Astrocyte of the spinal cord (primary cell): ENCODE results near the gene GJC3.
"Not testable (repeated sequence)": the region's sequence is repeated elsewhere in the genome, so short reads cannot be mapped to it uniquely, and the experiment has no call there.

Source experiments
- DNase-seq: peaks from one replicate; pipeline ENCODE4 v3.0.0; 2011; ENCODE audit warnings: low read depth, low spot score
- H3K4me3 ChIP-seq: 2 replicates; pipeline ENCODE4 v1.5.1; 2011; ENCODE audit warnings: low read depth, mild to moderate bottlenecking, low read length, moderate library complexity
- in situ Hi-C: cut with HindIII; loops from 2 replicates; pipeline ENCODE4 v1.10.0; 2017; ENCODE audit warnings: low sequenced_read_pairs
- TF ChIP-seq, protein P1 (sequence below): IDR thresholded peaks from 2 replicates; pipeline ENCODE4 v1.5.1; 2012; ENCODE audit warnings: low read depth, mild to moderate bottlenecking, low read length, inconsistent platforms

The GJC3 gene

DNA sequence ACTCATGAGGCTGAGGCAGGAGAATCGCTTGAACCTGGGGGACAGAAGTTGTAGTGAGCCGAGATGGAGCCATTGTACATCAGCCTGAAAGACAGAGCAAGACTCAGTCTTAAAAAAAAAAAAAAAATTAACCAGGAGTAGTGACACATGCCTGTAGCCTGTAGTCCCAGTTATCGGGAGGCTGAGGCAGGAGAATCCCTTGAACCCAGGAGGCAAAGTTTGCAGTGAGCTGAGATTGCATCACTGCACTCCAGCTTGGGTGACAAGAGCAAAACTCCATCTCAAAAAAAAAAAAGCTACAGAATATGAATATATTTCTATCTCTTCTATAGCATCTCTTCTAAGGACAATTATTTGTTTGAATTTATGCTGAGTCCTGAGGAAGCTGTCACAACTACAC, 39.9 kb upstream of the GJC3 start:
- no peak for DNase-seq
- TF ChIP-seq, protein P1, sequence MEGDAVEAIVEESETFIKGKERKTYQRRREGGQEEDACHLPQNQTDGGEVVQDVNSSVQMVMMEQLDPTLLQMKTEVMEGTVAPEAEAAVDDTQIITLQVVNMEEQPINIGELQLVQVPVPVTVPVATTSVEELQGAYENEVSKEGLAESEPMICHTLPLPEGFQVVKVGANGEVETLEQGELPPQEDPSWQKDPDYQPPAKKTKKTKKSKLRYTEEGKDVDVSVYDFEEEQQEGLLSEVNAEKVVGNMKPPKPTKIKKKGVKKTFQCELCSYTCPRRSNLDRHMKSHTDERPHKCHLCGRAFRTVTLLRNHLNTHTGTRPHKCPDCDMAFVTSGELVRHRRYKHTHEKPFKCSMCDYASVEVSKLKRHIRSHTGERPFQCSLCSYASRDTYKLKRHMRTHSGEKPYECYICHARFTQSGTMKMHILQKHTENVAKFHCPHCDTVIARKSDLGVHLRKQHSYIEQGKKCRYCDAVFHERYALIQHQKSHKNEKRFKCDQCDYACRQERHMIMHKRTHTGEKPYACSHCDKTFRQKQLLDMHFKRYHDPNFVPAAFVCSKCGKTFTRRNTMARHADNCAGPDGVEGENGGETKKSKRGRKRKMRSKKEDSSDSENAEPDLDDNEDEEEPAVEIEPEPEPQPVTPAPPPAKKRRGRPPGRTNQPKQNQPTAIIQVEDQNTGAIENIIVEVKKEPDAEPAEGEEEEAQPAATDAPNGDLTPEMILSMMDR = no peak
- in situ Hi-C loops = no loop called here
- H3K4me3 ChIP-seq = no peak overlapping the region

DNA sequence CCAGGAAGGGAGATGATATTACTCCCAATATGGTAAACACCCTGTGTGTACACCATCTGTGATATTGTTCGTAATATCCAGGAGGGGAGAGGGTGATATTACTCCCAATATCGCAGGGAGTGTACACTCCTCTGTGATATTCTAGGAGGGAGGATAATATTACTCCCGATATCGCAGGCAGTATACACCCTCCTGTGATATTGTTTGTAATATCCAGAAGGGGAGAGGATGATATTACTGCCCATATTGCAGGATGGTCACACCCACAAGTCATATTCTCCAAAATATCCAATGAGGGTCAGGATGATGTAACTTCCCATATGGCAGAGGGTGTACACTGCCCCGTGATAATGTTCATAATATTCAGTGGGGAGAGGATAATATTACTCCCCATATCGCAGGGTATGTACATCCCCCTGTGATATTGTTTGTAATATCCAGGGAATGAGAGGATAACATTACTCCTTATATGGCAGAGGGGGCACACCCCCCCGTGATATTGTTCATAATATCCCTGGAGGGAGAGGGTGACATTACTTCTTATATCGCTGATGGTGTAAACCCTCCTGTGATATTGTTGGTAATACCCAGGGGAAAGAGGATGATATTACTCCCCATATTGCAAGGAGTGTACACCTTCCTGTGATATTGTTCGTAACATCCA, 29.3 kb upstream of the GJC3 start:
- TF ChIP-seq, protein P1 = no peak
- H3K4me3 ChIP-seq = no peak overlapping the region
- in situ Hi-C loops = no loop called here
- no peak for DNase-seq

DNA sequence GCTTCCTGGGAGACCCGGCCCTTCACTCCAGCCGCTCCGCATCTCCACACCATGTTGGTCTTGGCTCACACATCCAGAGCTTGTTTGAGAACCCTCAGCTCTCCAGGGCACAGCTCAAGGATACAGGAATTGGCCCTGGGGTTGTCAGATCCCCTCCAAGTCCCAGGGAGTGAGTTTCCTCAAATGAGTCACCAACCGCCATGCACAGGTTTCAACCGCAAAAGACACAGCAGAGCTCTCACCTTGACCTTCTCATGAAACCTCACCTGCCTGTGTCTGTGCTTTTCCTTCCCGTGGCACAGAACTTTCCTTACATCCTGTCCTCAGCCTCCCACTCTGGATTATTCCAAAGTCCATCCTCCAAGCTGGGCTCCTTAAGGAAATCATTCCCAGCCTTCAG, 25.8 kb upstream of the GJC3 start:
- TF ChIP-seq, protein P1 = no peak
- DNase-seq = no peak
- in situ Hi-C loops = no loop called here
- no peak overlapping the region for H3K4me3 ChIP-seq

DNA sequence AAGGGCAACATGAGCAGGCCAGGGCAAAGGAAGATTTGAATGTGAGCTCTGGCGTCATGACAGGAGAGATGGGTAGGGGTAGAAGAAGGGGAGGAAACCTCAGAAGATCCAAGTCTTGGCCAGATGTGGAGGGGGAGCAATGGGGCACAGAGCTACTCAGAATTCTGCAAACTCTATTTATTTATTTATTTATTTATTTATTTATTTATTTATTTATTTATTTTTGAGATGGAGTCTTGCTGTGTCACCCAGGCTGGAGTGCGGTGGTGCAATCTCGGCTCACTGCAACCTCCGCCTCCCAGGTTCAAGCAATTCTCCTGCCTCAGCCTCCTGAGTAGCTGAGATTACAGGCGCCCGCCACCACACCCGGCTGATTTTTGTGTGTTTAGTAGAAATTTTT, 25.2 kb upstream of the GJC3 start:
- in situ Hi-C loops, H3K4me3 ChIP-seq, DNase-seq: not testable (repeated sequence)

DNA sequence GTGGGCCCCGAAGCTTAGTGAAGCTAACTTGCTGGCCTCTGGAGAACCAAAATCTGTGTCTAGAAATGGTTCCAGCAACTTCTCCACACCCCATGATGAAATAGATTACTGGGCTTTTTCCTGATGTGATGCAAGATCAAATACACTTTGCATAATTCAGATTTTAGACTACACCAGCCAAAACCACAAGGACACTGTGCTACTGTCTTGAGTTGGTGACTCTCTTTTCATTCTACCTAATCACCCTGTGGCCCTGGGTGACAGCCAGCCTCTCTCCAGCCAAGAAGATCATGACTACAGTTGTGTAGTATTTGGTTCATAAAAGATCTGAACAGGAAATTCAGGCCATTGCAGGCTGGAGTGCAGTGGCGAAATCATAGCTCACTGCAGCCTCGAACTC, 24.2 kb upstream of the GJC3 start:
- DNase-seq = no peak
- H3K4me3 ChIP-seq = no peak overlapping the region
- in situ Hi-C loops = no loop called here
- TF ChIP-seq, protein P1 = no peak

DNA sequence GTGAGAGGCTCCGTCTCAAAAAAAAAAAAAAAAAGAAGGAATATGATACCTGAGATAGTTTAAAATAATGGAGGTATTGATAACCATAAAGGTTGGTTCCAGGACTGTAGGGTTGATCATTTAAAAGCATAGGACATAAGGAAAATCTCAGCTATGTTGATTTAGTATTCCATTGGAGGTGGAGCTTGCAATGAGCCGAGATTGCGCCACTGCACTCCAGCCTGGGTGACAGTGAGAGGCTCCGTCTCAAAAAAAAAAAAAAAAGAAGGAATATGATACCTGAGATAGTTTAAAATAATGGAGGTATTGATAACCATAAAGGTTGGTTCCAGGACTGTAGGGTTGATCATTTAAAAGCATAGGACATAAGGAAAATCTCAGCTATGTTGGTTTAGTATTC, 23.2 kb upstream of the GJC3 start:
- DNase-seq, H3K4me3 ChIP-seq, in situ Hi-C loops: not testable (repeated sequence)

DNA sequence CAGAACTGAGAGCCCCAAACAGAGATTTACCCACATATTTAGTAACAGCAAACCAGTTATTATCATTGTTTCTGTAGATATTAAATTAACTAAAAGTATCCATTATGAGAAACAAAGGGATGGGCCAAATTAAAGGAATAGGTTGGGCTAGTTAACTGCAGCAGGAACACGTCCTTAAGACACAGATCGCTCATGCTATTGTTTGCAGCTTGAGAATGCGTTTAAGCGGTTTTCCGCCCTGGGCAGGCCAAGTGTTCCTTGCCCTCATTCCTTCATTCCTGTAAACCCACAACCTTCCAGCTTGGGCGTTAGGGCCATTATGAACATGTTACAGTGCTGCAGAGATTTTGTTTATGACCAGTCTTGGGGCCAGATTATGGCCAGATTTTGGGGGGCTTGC, 21.4 kb upstream of the GJC3 start:
- DNase-seq, H3K4me3 ChIP-seq, in situ Hi-C loops: not testable (repeated sequence)

DNA sequence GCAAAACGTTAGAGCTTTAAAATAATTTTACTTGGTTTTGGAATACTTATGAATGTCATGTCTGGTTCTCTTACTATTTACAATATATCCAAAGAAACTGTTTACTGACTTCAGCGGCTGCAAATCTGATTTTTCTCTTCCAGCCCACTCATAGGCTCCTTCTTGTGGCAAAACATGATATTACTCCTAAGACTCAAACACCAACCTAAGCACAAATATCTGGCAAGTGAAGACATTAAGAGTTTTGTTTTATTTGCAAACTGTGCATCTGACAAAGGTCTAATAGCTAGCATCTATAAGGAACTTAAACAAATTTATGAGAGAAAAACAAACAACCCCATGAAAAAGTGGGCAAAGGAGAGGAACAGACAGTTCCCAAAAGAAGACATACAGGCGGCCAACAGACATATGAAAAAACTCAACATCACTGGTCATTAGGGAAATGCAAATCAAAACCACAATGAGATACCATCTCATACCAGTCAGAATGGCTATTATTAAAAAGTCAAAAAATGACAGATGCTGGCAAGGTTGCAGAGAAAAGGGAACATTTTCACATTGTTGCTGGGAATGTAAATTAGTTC, 20.3 kb upstream of the GJC3 start:
- peak; percentile 5 for DNase-seq
- TF ChIP-seq, protein P1 = peak; percentile 40
- in situ Hi-C loops = no loop called here
- no peak overlapping the region for H3K4me3 ChIP-seq
